HS-27A (cell line): Measurements from ENCODE around the gene CCDC32.

ENCODE experiments used
- DNase-seq: peaks from one replicate; pipeline ENCODE4 v3.0.0-alpha.2; 2012; ENCODE audit warnings: low read depth, missing footprints

Gene CCDC32

GRCh38 chr15:40567111-40567510, 2.3 kb upstream of the CCDC32 start:
- DNase-seq: no peak

- DNase-seq: no peak
These were observed 744 bp upstream of the CCDC32 start for GRCh38 chr15:40565333-40566238.

- no peak for DNase-seq
These were observed 1.4 kb downstream of the CCDC32 start for GRCh38 chr15:40563426-40563825.

- no peak for DNase-seq
These were observed 2.2 kb downstream of the CCDC32 start for GRCh38 chr15:40562691-40563090.

- DNase-seq: no peak
These were observed 5.7 kb downstream of the CCDC32 start for GRCh38 chr15:40558952-40559742.

- DNase-seq: no peak
These were observed 9.0 kb downstream of the CCDC32 start for GRCh38 chr15:40555876-40556275.

- no peak for DNase-seq
These were observed 10.7 kb downstream of the CCDC32 start for GRCh38 chr15:40554161-40554525.

- no peak for DNase-seq
These were observed 14.4 kb downstream of the CCDC32 start for GRCh38 chr15:40550341-40551037.

GRCh38 chr15:40549894-40550293, 14.9 kb downstream of the CCDC32 start:
- no peak for DNase-seq

GRCh38 chr15:40548610-40549009, 16.2 kb downstream of the CCDC32 start:
- DNase-seq: no peak

- no peak for DNase-seq
These were observed 19.4 kb downstream of the CCDC32 start for GRCh38 chr15:40545457-40545856.

GRCh38 chr15:40543631-40544294, 21.1 kb downstream of the CCDC32 start:
- DNase-seq: no peak

- DNase-seq: no peak
These were observed 21.8 kb downstream of the CCDC32 start for GRCh38 chr15:40543082-40543481.

- no peak for DNase-seq
These were observed 25.9 kb downstream of the CCDC32 start for GRCh38 chr15:40538976-40539375.

- DNase-seq: no peak
These were observed 28.3 kb downstream of the CCDC32 start for GRCh38 chr15:40536501-40536900.

- no peak for DNase-seq
These were observed 30.5 kb downstream of the CCDC32 start for GRCh38 chr15:40534371-40534770.

GRCh38 chr15:40533763-40534364, 31.0 kb downstream of the CCDC32 start:
- no peak for DNase-seq

- no peak for DNase-seq
These were observed 36.0 kb downstream of the CCDC32 start for GRCh38 chr15:40528801-40529200.

GRCh38 chr15:40525855-40526254, 39.0 kb downstream of the CCDC32 start:
- no peak for DNase-seq

- no peak for DNase-seq
These were observed 41.2 kb downstream of the CCDC32 start for GRCh38 chr15:40523611-40524010.

- no peak for DNase-seq
These were observed 48.5 kb downstream of the CCDC32 start for GRCh38 chr15:40516322-40516721.

GRCh38 chr15:40513609-40514008, 51.2 kb downstream of the CCDC32 start:
- no peak for DNase-seq
